ENCODE data around the gene MACROD2.

DNA sequence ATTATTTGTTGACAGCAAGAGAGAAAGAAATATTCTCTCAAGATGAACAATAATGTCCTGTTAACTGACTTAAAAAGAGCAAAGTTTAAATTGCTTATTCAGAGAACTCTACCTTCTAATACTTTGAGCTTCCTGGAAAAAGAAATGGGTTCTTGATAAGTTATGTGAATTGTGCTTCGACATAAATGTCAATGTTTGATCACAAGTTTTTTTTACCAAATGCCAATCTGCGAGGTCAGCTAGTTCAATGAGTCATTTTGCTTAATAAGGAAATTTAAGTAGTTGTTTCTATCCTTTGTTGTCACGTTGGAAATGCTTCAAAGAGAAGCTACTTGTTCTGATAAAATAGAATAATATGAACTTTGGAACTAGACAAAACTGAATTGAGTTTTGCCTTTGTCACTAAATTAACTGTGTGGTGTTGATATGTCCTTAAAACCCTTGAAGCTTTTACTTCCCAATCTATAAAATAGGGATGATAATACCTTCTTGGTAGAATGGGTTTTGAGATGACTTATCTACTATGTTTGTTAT, 984.2 kb downstream of the MACROD2 start:
- TF ChIP-seq, protein P1, sequence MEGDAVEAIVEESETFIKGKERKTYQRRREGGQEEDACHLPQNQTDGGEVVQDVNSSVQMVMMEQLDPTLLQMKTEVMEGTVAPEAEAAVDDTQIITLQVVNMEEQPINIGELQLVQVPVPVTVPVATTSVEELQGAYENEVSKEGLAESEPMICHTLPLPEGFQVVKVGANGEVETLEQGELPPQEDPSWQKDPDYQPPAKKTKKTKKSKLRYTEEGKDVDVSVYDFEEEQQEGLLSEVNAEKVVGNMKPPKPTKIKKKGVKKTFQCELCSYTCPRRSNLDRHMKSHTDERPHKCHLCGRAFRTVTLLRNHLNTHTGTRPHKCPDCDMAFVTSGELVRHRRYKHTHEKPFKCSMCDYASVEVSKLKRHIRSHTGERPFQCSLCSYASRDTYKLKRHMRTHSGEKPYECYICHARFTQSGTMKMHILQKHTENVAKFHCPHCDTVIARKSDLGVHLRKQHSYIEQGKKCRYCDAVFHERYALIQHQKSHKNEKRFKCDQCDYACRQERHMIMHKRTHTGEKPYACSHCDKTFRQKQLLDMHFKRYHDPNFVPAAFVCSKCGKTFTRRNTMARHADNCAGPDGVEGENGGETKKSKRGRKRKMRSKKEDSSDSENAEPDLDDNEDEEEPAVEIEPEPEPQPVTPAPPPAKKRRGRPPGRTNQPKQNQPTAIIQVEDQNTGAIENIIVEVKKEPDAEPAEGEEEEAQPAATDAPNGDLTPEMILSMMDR (conservative IDR thresholded peaks at IDR 0.05 in 1 of 2, IDR thresholded peaks at IDR 0.05 in 1 of 2; ENCODE audit: extremely low read depth in 1 of 2, insufficient read depth in 1 of 2, low read depth in 1 of 2, low read length in 2 of 2): no peak
- TF ChIP-seq EZH2 (IDR thresholded peaks at IDR 0.05; ENCODE audit: borderline replicate concordance, low read length): no peak

Measured in mammary epithelial cell (primary cell).